ENCODE measurements around the gene RAB33A.

DNA sequence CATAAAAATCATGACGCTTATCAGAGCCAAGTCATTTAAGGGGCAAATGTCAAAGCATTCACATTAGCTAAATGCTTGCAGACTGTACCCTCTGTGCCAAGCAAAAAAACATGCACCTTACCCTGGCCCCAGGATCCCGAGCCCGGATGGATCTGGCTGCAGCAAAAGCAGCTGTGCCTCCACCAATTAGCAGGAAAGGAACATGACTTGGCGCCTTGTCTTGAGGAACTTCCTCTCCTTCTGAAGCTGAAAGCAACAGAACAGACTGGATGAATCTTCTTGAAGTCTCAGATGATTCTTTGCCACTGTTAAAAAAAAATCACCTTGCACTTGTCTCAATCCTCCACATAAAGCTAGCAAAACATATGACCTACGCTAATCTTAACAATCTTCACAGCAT lies 24.1 kb upstream of the RAB33A start:
- TF ChIP-seq CEBPB (IDR thresholded peaks at IDR 0.05) (no peak), RAD21 (IDR thresholded peaks at IDR 0.05; ENCODE audit: low read depth) (no peak), TCF12 (IDR thresholded peaks at IDR 0.05; ENCODE audit: low read depth) (no peak), EP300 (IDR thresholded peaks at IDR 0.05; ENCODE audit: borderline replicate concordance) (no peak), TAF1 (IDR thresholded peaks at IDR 0.05; ENCODE audit: low read depth) (no peak), EGR1 (IDR thresholded peaks at IDR 0.05) (no peak), CREB1 (IDR thresholded peaks at IDR 0.05; ENCODE audit: low read depth) (no peak), FOXM1 (IDR thresholded peaks at IDR 0.05; ENCODE audit: borderline replicate concordance, low read depth) (no peak), YY1 (IDR thresholded peaks at IDR 0.05; ENCODE audit: low read depth) (no peak)
- TF ChIP-seq, protein P1, sequence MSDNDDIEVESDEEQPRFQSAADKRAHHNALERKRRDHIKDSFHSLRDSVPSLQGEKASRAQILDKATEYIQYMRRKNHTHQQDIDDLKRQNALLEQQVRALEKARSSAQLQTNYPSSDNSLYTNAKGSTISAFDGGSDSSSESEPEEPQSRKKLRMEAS (IDR thresholded peaks at IDR 0.05), result no peak
- TF ChIP-seq, protein P2, sequence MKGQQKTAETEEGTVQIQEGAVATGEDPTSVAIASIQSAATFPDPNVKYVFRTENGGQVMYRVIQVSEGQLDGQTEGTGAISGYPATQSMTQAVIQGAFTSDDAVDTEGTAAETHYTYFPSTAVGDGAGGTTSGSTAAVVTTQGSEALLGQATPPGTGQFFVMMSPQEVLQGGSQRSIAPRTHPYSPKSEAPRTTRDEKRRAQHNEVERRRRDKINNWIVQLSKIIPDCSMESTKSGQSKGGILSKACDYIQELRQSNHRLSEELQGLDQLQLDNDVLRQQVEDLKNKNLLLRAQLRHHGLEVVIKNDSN (IDR thresholded peaks at IDR 0.05), result no peak

Data from Ishikawa (cell line).